Measurements from ENCODE around the gene PRKAR2A. TPM values are rescaled to one million over a fixed set of nuclear protein-coding genes. Genes with fewer than 3 reads are reported as not detected.

Gene PRKAR2A
- total RNA-seq, 1 experiment from 2014 or later, result 85.4 TPM

GRCh38 chr3:48789665-48790064 lies 58.0 kb downstream of the PRKAR2A start:
- no peaks in the 10 kb centered on the region for H3K36me3 ChIP-seq (ENCODE audit: control insufficient read depth, insufficient read depth, low read length)
- H3K4me3 ChIP-seq (ENCODE audit: low read depth in 2 of 2, low read length in 2 of 2), result no peak overlapping the region
- POLR2A ChIA-PET, result no interaction called here
- no peak for DNase-seq (ENCODE audit: low read depth, low spot score)
- no peaks in the 10 kb centered on the region for H3K4me1 ChIP-seq (ENCODE audit: control insufficient read depth, insufficient read depth, low read length)
- intact Hi-C loops (cut with micrococcal nuclease; ENCODE audit: unreplicated experiment), result no loop called here
- TF ChIP-seq TCF7L2 (IDR thresholded peaks at IDR 0.05; ENCODE audit: low read depth, low read length), result no peak
- TF ChIP-seq POLR2AphosphoS5 (IDR thresholded peaks at IDR 0.05; ENCODE audit: low read depth, low read length), result no peak
- TF ChIP-seq SIN3A (IDR thresholded peaks at IDR 0.05; ENCODE audit: borderline replicate concordance, insufficient read depth, low read depth, low read length), result no peak
- no peak for TF ChIP-seq REST (IDR thresholded peaks at IDR 0.05; ENCODE audit: insufficient read depth in 1 of 2, low read depth in 2 of 2, low read length in 1 of 2)
- TF ChIP-seq CTCF (IDR thresholded peaks at IDR 0.05), result no peak
- no peak overlapping the region for H3K27ac ChIP-seq (ENCODE audit: low read length)
- no TSS peak for BruUV-seq (replicated peaks)
- no peaks in the 10 kb centered on the region for H3K27me3 ChIP-seq (ENCODE audit: control insufficient read depth, insufficient read depth, low read length)
- no peak for ATAC-seq
- in situ Hi-C loops (cut with HindIII; ENCODE audit: low pct_unique_long_range_greater_than_20kb, low sequenced_read_pairs), result no loop called here
- H3K9me3 ChIP-seq (ENCODE audit: control insufficient read depth, insufficient read depth, low read depth, low read length), result no peaks in the 10 kb centered on the region
- CTCF ChIA-PET, result no interaction called here

- TF ChIP-seq POLR2AphosphoS5 (IDR thresholded peaks at IDR 0.05; ENCODE audit: low read depth, low read length), result no peak
- no peak for TF ChIP-seq SIN3A (IDR thresholded peaks at IDR 0.05; ENCODE audit: borderline replicate concordance, insufficient read depth, low read depth, low read length)
- no peak for TF ChIP-seq TCF7L2 (IDR thresholded peaks at IDR 0.05; ENCODE audit: low read depth, low read length)
- no peak for TF ChIP-seq REST (IDR thresholded peaks at IDR 0.05; ENCODE audit: insufficient read depth in 1 of 2, low read depth in 2 of 2, low read length in 1 of 2)
- TF ChIP-seq CTCF (IDR thresholded peaks at IDR 0.05), result no peak
- intact Hi-C loops (cut with micrococcal nuclease; ENCODE audit: unreplicated experiment), result no loop called here
These were observed 59.0 kb downstream of the PRKAR2A start for GRCh38 chr3:48788544-48789162.

More at GRCh38 chr3:48788544-48789162, 59.0 kb downstream of the PRKAR2A start:
- in situ Hi-C loops (cut with HindIII; ENCODE audit: low pct_unique_long_range_greater_than_20kb, low sequenced_read_pairs), result no loop called here
- ChIA-PET POLR2A (interaction anchor here (0.7 kb wide), 1 partner anchor 177 kb away, joined by 4 read pairs; no protein-coding TSS in a partner anchor), CTCF (no interaction called here)
- ATAC-seq (no peak), DNase-seq (ENCODE audit: low read depth, low spot score) (no peak)
- no peak overlapping the region for H3K4me3 ChIP-seq (ENCODE audit: low read depth in 2 of 2, low read length in 2 of 2)
- H3K27me3 ChIP-seq (ENCODE audit: control insufficient read depth, insufficient read depth, low read length), result no peaks in the 10 kb centered on the region
- no peaks in the 10 kb centered on the region for H3K36me3 ChIP-seq (ENCODE audit: control insufficient read depth, insufficient read depth, low read length)
- H3K9me3 ChIP-seq (ENCODE audit: control insufficient read depth, insufficient read depth, low read depth, low read length), result no peaks in the 10 kb centered on the region
- no peak overlapping the region for H3K27ac ChIP-seq (ENCODE audit: low read length)
- H3K4me1 ChIP-seq (ENCODE audit: control insufficient read depth, insufficient read depth, low read length), result no peaks in the 10 kb centered on the region
- no TSS peak for BruUV-seq (replicated peaks)

Measured in Panc1 (cell line).